GM23338 (cell line): Measurements from ENCODE around the gene PRMT7. TPM values are rescaled to one million over a fixed set of nuclear protein-coding genes. Genes with fewer than 3 reads are reported as not detected.

Experiments
- ATAC-seq: fragments of 200-7000 bp; cut with Tn5 transposase; 3 replicates; pipeline ENCODE4 v1.9.1; 2020
- DNase-seq: peaks from one replicate; pipeline ENCODE4 v3.0.0-alpha.2; 2015; ENCODE audit warnings: low spot score
- H2AFZ ChIP-seq: fragments of 200-600 bp; sonication (generic); 2 replicates; pipeline ENCODE4 v1.8.0; 2016; ENCODE audit warnings: antibody characterized with exemption, mild to moderate bottlenecking, moderate library complexity
- H3F3A ChIP-seq: fragments of 200-600 bp; sonication (generic); replicated peaks from 2 replicates; pipeline ENCODE4 v1.8.0; 2017; ENCODE audit warnings: antibody characterized with exemption, mixed run types, low read depth
- H3K27ac ChIP-seq: fragments of 200-600 bp; sonication (generic); 2 replicates; pipeline ENCODE4 v1.6.1; 2016; ENCODE audit warnings: low read depth
- H3K27me3 ChIP-seq: fragments of 200-600 bp; sonication (generic); 2 replicates; pipeline ENCODE4 v1.8.0; 2016; ENCODE audit warnings: mild to moderate bottlenecking, mixed run types, moderate library complexity; ENCODE audit not compliant: insufficient read depth
- H3K36me3 ChIP-seq: fragments of 200-600 bp; sonication (generic); 2 replicates; pipeline ENCODE4 v1.8.0; 2016; ENCODE audit warnings: mild to moderate bottlenecking; ENCODE audit not compliant: insufficient read depth
- H3K4me1 ChIP-seq: fragments of 200-600 bp; sonication (generic); 2 replicates; pipeline ENCODE4 v1.8.0; 2016; ENCODE audit warnings: mild to moderate bottlenecking, moderate library complexity; ENCODE audit not compliant: insufficient read depth
- H3K4me2 ChIP-seq: fragments of 200-600 bp; sonication (generic); 2 replicates; pipeline ENCODE4 v1.7.1; 2017; ENCODE audit warnings: mixed run types
- H3K4me3 ChIP-seq: fragments of 200-600 bp; sonication (generic); 2 replicates; pipeline ENCODE4 v1.6.1; 2016; ENCODE audit warnings: mixed run types
- H3K79me2 ChIP-seq: fragments of 200-600 bp; sonication (generic); replicated peaks from 2 replicates; pipeline ENCODE4 v1.8.0; 2017; ENCODE audit warnings: mild to moderate bottlenecking; ENCODE audit not compliant: insufficient read depth
- H3K9me2 ChIP-seq: fragments of 200-600 bp; sonication (generic); 2 replicates; pipeline ENCODE4 v1.8.0; 2017; ENCODE audit not compliant: insufficient read depth
- H4K20me1 ChIP-seq: fragments of 200-600 bp; sonication (generic); replicated peaks from 2 replicates; pipeline ENCODE4 v1.8.0; 2017; ENCODE audit warnings: mild to moderate bottlenecking; ENCODE audit not compliant: insufficient read depth
- H3K27ac Mint-ChIP-seq: 2 replicates; pipeline ENCODE4 v1.8.0; 2020; ENCODE audit warnings: inconsistent platforms, mild to moderate bottlenecking, moderate library complexity, mixed read lengths
- H3K27me3 Mint-ChIP-seq: 3 replicates; pipeline ENCODE4 v1.8.0; 2022; ENCODE audit warnings: low read depth, mild to moderate bottlenecking, moderate library complexity, mixed read lengths, inconsistent platforms; ENCODE audit not compliant: insufficient read depth, poor library complexity
- H3K36me3 Mint-ChIP-seq: 3 replicates; pipeline ENCODE4 v1.8.0; 2021; ENCODE audit warnings: low read depth, mild to moderate bottlenecking, inconsistent platforms, moderate library complexity, mixed read lengths
- H3K4me1 Mint-ChIP-seq: 3 replicates; pipeline ENCODE4 v1.8.0; 2020; ENCODE audit warnings: mild to moderate bottlenecking, inconsistent platforms, mixed read lengths
- H3K4me3 Mint-ChIP-seq: 3 replicates; pipeline ENCODE4 v1.8.0; 2021; ENCODE audit warnings: moderate library complexity, mild to moderate bottlenecking, inconsistent platforms, mixed read lengths
- H3K9me3 Mint-ChIP-seq: 3 replicates; pipeline ENCODE4 v1.8.0; 2020; ENCODE audit warnings: moderate library complexity, mild to moderate bottlenecking, inconsistent platforms, mixed read lengths
- CREB1 ChIP-seq: fragments of 250-450 bp; sonication (Bioruptor Pico); IDR thresholded peaks from 2 replicates; pipeline ENCODE4 v1.5.0; 2020; ENCODE audit warnings: low read depth, mild to moderate bottlenecking, moderate library complexity
- ETS1 ChIP-seq: IDR thresholded peaks from 2 replicates; pipeline ENCODE4 v1.6.1; 2016; ENCODE audit warnings: antibody characterized with exemption
- EZH2 ChIP-seq: fragments of 200-600 bp; sonication (generic); IDR thresholded peaks from one replicate; pipeline ENCODE4 v1.8.0; 2017; ENCODE audit warnings: antibody characterized with exemption, mild to moderate bottlenecking, low read depth; ENCODE audit not compliant: unreplicated experiment
- JUNB ChIP-seq: IDR thresholded peaks from one replicate; pipeline ENCODE4 v1.6.1; 2016; ENCODE audit warnings: antibody characterized with exemption; ENCODE audit not compliant: unreplicated experiment
- NANOG ChIP-seq: IDR thresholded peaks from 2 replicates; pipeline ENCODE4 v1.6.1; 2016; ENCODE audit warnings: antibody characterized with exemption, borderline replicate concordance
- POLR2AphosphoS5 ChIP-seq: IDR thresholded peaks from 2 replicates; pipeline ENCODE4 v1.6.1; 2016; ENCODE audit warnings: antibody characterized with exemption, low read depth
- STAT1 ChIP-seq: IDR thresholded peaks from one replicate; pipeline ENCODE4 v1.6.1; 2016; ENCODE audit warnings: antibody characterized with exemption; ENCODE audit not compliant: unreplicated experiment
- ZNF114 ChIP-seq: fragments of 250-450 bp; sonication (Bioruptor Pico); IDR thresholded peaks from 2 replicates; pipeline ENCODE4 v1.5.0; 2020; ENCODE audit warnings: mild to moderate bottlenecking, moderate library complexity
- ZNF331 ChIP-seq: fragments of 250-450 bp; sonication (Bioruptor Pico); IDR thresholded peaks from 2 replicates; pipeline ENCODE4 v1.5.0; 2020; ENCODE audit warnings: low read depth, mild to moderate bottlenecking, moderate library complexity
- polyA plus RNA-seq: library from polyadenylated mRNA; unstranded; fragments of >200 nt; fragmentation: Nextera tagmentation; extraction: Ambion mirVana; gene quantifications from 2 replicates; pipeline ENCODE4 v1.2.1, GENCODE V29; 2016
- total RNA-seq: library from RNA; depleted of rRNA; stranded (reverse); fragments of >200 nt; shearing (Covaris generic); gene quantifications from 2 replicates; pipeline ENCODE4 v1.2.3, GENCODE V29; 2014
- TF ChIP-seq, protein P1 (sequence below), 2 experiments: fragments of 200-600 bp in 1 of 2; sonication (generic) in 1 of 2; conservative IDR thresholded peaks; 2 replicates each; pipeline versions ENCODE4 v1.5.1 to v1.6.1; 2016 to 2017; ENCODE audit warnings: antibody characterized with exemption in 2 of 2, low read depth in 2 of 2, mild to moderate bottlenecking in 2 of 2, moderate library complexity in 1 of 2
- TF ChIP-seq, protein P2 (sequence below): fragments of 250-450 bp; sonication (Bioruptor Pico); IDR thresholded peaks from 2 replicates; pipeline ENCODE4 v1.5.0; 2020; ENCODE audit warnings: mild to moderate bottlenecking, moderate library complexity

PRMT7 gene
- total and polyA plus RNA-seq, 2 experiments from 2014 or later: 20.2 to 65.3 TPM

GRCh38 chr16:68362262-68362913, 51.6 kb downstream of the PRMT7 start:
- Histone ChIP-seq H2AFZ (no peak overlapping the region), H3K79me2 (no peaks in the 10 kb centered on the region), H3K27me3 (no peaks in the 10 kb centered on the region), H4K20me1 (no peaks in the 10 kb centered on the region; the same call in 1 of the 2 replicates), H3K9me2 (no peaks in the 10 kb centered on the region), H3K4me1 (no peaks in the 10 kb centered on the region), H3K4me2 (no peak overlapping the region), H3K27ac (no peak overlapping the region), H3K4me3 (no peak overlapping the region), H3F3A (no peaks in the 10 kb centered on the region), H3K36me3 (no peaks in the 10 kb centered on the region; the same call in 1 of the 2 replicates)
- H3K4me1 Mint-ChIP-seq: peaks cover 23% of the 10 kb centered on the region
- TF ChIP-seq JUNB (no peak), CREB1 (CRISPR knock-in tag) (no peak), ZNF114 (CRISPR knock-in tag) (no peak), STAT1 (no peak), NANOG (no peak), ETS1 (no peak), EZH2 (no peak), ZNF331 (no peak), POLR2AphosphoS5 (no peak)
- TF ChIP-seq, protein P1, sequence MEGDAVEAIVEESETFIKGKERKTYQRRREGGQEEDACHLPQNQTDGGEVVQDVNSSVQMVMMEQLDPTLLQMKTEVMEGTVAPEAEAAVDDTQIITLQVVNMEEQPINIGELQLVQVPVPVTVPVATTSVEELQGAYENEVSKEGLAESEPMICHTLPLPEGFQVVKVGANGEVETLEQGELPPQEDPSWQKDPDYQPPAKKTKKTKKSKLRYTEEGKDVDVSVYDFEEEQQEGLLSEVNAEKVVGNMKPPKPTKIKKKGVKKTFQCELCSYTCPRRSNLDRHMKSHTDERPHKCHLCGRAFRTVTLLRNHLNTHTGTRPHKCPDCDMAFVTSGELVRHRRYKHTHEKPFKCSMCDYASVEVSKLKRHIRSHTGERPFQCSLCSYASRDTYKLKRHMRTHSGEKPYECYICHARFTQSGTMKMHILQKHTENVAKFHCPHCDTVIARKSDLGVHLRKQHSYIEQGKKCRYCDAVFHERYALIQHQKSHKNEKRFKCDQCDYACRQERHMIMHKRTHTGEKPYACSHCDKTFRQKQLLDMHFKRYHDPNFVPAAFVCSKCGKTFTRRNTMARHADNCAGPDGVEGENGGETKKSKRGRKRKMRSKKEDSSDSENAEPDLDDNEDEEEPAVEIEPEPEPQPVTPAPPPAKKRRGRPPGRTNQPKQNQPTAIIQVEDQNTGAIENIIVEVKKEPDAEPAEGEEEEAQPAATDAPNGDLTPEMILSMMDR (conservative IDR thresholded peaks at IDR 0.05; ENCODE audit: low read depth in 2 of 2): no peak
- TF ChIP-seq, protein P2, sequence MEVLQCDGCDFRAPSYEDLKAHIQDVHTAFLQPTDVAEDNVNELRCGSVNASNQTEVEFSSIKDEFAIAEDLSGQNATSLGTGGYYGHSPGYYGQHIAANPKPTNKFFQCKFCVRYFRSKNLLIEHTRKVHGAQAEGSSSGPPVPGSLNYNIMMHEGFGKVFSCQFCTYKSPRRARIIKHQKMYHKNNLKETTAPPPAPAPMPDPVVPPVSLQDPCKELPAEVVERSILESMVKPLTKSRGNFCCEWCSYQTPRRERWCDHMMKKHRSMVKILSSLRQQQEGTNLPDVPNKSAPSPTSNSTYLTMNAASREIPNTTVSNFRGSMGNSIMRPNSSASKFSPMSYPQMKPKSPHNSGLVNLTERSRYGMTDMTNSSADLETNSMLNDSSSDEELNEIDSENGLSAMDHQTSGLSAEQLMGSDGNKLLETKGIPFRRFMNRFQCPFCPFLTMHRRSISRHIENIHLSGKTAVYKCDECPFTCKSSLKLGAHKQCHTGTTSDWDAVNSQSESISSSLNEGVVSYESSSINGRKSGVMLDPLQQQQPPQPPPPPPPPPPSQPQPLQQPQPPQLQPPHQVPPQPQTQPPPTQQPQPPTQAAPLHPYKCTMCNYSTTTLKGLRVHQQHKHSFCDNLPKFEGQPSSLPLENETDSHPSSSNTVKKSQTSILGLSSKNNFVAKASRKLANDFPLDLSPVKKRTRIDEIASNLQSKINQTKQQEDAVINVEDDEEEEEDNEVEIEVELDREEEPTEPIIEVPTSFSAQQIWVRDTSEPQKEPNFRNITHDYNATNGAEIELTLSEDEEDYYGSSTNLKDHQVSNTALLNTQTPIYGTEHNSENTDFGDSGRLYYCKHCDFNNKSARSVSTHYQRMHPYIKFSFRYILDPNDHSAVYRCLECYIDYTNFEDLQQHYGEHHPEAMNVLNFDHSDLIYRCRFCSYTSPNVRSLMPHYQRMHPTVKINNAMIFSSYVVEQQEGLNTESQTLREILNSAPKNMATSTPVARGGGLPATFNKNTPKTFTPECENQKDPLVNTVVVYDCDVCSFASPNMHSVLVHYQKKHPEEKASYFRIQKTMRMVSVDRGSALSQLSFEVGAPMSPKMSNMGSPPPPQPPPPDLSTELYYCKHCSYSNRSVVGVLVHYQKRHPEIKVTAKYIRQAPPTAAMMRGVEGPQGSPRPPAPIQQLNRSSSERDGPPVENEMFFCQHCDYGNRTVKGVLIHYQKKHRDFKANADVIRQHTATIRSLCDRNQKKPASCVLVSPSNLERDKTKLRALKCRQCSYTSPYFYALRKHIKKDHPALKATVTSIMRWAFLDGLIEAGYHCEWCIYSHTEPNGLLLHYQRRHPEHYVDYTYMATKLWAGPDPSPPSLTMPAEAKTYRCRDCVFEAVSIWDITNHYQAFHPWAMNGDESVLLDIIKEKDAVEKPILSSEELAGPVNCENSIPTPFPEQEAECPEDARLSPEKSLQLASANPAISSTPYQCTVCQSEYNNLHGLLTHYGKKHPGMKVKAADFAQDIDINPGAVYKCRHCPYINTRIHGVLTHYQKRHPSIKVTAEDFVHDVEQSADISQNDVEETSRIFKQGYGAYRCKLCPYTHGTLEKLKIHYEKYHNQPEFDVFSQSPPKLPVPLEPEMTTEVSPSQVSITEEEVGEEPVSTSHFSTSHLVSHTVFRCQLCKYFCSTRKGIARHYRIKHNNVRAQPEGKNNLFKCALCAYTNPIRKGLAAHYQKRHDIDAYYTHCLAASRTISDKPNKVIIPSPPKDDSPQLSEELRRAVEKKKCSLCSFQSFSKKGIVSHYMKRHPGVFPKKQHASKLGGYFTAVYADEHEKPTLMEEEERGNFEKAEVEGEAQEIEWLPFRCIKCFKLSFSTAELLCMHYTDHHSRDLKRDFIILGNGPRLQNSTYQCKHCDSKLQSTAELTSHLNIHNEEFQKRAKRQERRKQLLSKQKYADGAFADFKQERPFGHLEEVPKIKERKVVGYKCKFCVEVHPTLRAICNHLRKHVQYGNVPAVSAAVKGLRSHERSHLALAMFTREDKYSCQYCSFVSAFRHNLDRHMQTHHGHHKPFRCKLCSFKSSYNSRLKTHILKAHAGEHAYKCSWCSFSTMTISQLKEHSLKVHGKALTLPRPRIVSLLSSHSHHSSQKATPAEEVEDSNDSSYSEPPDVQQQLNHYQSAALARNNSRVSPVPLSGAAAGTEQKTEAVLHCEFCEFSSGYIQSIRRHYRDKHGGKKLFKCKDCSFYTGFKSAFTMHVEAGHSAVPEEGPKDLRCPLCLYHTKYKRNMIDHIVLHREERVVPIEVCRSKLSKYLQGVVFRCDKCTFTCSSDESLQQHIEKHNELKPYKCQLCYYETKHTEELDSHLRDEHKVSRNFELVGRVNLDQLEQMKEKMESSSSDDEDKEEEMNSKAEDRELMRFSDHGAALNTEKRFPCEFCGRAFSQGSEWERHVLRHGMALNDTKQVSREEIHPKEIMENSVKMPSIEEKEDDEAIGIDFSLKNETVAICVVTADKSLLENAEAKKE: no peak
- DNase-seq: no peak
- peaks cover 9% of the 10 kb centered on the region for H3K27me3 Mint-ChIP-seq
- H3K36me3 Mint-ChIP-seq: peaks cover 9% of the 10 kb centered on the region; the same call in 2 of the 3 replicates
- H3K4me3 Mint-ChIP-seq: no peak overlapping the region
- H3K9me3 Mint-ChIP-seq: no peaks in the 10 kb centered on the region
- H3K27ac Mint-ChIP-seq: no peak overlapping the region
- ATAC-seq: no peak
